Measurements from ENCODE around the gene SGCA. TPM values are rescaled to one million over a fixed set of nuclear protein-coding genes. Genes with fewer than 3 reads are reported as not detected.

Gene SGCA
- total RNA-seq, 1 donor = not detected

DNA sequence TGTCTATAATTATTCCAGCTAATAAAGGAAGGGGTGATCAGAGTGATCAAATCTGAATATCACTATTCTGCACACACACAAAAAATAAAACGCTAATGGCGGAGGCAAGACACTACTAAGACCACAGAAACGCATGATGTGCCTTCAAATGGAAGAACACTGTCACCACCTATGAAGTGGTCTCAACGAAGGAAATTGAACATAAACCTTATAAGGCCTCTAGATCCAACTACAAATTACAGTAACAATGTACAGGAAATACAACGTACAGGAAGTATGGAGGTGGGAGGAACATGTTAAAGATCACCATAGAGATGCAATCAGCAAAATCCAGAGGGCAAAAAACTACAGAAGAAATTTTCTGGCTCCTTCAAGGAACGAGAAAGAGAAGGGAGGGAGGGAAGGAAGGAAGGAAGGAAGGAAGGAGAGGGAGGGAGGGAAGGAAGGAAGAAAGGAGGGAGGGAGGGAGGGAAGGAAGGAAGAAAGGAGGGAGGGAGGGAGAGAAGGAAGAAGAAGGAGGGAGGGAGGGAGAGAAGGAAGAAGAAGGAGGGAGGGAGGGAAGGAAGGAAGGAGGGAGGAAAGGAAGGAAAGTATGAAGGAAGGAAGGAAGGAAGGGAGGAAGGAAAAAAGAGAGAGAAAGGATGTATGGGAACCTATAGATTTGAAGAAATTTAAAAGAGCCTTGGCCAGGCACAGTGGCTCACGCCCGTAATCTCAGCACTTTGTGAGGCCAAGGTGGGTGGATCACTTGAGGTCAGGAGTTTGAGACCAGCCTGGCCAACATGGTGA, 3.1 kb upstream of the SGCA start:
- Histone ChIP-seq H3K4me3 (ENCODE audit: insufficient read depth, low read length) (no peak overlapping the region), H3K79me2 (ENCODE audit: insufficient read depth, low read length) (no peaks in the 10 kb centered on the region), H3K27ac (ENCODE audit: low read depth, low read length) (no peak overlapping the region), H2AFZ (ENCODE audit: low read length) (no peak overlapping the region), H3K4me1 (ENCODE audit: insufficient read depth, low read length) (peaks cover 11% of the 10 kb centered on the region), H3K9me3 (ENCODE audit: low read depth, low read length) (no peaks in the 10 kb centered on the region), H3K27me3 (ENCODE audit: insufficient read depth, low read length) (no peaks in the 10 kb centered on the region), H4K20me1 (ENCODE audit: insufficient read depth, low read length) (no peaks in the 10 kb centered on the region), H3K36me3 (ENCODE audit: insufficient read depth, low read length) (no peaks in the 10 kb centered on the region), H3K4me2 (ENCODE audit: insufficient read depth, low read length) (no peak overlapping the region)
- TF ChIP-seq, protein P1, sequence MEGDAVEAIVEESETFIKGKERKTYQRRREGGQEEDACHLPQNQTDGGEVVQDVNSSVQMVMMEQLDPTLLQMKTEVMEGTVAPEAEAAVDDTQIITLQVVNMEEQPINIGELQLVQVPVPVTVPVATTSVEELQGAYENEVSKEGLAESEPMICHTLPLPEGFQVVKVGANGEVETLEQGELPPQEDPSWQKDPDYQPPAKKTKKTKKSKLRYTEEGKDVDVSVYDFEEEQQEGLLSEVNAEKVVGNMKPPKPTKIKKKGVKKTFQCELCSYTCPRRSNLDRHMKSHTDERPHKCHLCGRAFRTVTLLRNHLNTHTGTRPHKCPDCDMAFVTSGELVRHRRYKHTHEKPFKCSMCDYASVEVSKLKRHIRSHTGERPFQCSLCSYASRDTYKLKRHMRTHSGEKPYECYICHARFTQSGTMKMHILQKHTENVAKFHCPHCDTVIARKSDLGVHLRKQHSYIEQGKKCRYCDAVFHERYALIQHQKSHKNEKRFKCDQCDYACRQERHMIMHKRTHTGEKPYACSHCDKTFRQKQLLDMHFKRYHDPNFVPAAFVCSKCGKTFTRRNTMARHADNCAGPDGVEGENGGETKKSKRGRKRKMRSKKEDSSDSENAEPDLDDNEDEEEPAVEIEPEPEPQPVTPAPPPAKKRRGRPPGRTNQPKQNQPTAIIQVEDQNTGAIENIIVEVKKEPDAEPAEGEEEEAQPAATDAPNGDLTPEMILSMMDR (IDR thresholded peaks at IDR 0.05; ENCODE audit: extremely low read depth, low read depth, low read length) = no peak
- no peak for DNase-seq (ENCODE audit: insufficient read length, low spot score, missing footprints)

DNA sequence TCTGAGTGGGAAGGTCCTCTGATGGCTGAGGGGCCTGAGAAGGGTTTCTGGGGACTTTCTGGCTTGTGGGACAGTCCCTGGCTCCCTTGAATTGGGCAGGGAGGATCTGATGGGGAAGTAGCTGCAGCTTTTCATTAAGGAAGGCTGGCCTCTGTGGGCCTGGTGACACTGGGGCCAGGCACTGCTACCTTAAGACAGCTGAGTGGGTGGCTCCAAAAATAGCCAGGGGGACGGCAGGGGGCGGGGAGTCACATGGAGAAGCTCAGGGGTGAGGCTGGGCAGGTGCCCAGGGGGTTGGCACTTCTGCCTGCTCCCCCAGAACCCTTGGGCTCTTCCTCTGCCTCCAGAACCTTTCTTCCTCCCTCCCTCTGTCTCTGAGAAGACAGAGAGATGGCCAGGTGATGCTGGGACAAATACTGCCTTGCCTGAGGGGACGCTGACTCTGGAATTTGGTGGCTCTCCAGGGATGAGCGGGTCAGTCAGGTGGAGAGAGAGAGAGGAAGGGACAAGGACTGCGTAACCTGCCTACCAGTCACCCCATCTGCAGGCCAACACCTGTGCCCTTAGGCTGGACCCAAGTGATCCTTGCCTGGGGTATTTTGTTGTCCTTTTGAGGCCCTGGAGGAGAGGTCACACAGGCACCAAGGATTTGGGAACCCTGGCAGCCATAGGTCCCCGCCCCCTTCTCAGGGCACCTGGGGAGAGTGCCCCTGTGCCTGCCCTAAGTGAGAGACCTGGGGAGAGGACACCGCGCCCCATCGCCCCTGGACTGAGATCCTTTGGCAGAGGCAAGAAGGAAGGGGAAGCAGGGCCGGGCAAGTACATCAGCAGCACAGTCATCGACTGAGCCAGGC, 1.7 kb upstream of the SGCA start:
- DNase-seq (ENCODE audit: insufficient read length, low spot score, missing footprints) = no peak
- H3K4me1 ChIP-seq (ENCODE audit: insufficient read depth, low read length) = peaks cover 11% of the 10 kb centered on the region
- no peaks in the 10 kb centered on the region for H4K20me1 ChIP-seq (ENCODE audit: insufficient read depth, low read length)
- H3K36me3 ChIP-seq (ENCODE audit: insufficient read depth, low read length) = no peaks in the 10 kb centered on the region
- H3K9me3 ChIP-seq (ENCODE audit: low read depth, low read length) = no peaks in the 10 kb centered on the region
- TF ChIP-seq, protein P1 (IDR thresholded peaks at IDR 0.05; ENCODE audit: extremely low read depth, low read depth, low read length) = no peak
- H2AFZ ChIP-seq (ENCODE audit: low read length) = no peak overlapping the region
- H3K4me2 ChIP-seq (ENCODE audit: insufficient read depth, low read length) = no peak overlapping the region
- no peak overlapping the region for H3K27ac ChIP-seq (ENCODE audit: low read depth, low read length)
- H3K27me3 ChIP-seq (ENCODE audit: insufficient read depth, low read length) = no peaks in the 10 kb centered on the region
- no peak overlapping the region for H3K4me3 ChIP-seq (ENCODE audit: insufficient read depth, low read length)
- H3K79me2 ChIP-seq (ENCODE audit: insufficient read depth, low read length) = no peaks in the 10 kb centered on the region

DNA sequence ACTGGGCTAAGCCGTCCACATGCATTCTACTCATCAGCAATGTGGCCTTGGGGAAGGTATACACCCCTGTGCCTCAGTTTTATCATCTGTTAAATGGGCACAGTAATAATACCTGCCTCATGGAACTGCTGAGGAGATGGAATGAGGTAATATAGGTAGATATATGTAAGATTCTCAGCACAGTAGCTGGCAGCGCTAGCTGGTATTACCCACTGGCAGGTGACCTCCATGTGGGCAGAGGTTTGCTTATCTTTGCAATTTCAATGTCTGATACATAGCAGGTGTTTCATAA, 1.2 kb upstream of the SGCA start:
- Histone ChIP-seq H3K4me3 (ENCODE audit: insufficient read depth, low read length) (no peak overlapping the region), H3K79me2 (ENCODE audit: insufficient read depth, low read length) (no peaks in the 10 kb centered on the region), H3K9me3 (ENCODE audit: low read depth, low read length) (no peaks in the 10 kb centered on the region), H3K4me2 (ENCODE audit: insufficient read depth, low read length) (no peak overlapping the region), H3K4me1 (ENCODE audit: insufficient read depth, low read length) (peaks cover 11% of the 10 kb centered on the region), H3K27me3 (ENCODE audit: insufficient read depth, low read length) (no peaks in the 10 kb centered on the region), H3K27ac (ENCODE audit: low read depth, low read length) (no peak overlapping the region), H4K20me1 (ENCODE audit: insufficient read depth, low read length) (no peaks in the 10 kb centered on the region), H3K36me3 (ENCODE audit: insufficient read depth, low read length) (no peaks in the 10 kb centered on the region), H2AFZ (ENCODE audit: low read length) (no peak overlapping the region)
- DNase-seq (ENCODE audit: insufficient read length, low spot score, missing footprints) = peak; percentile 37
- TF ChIP-seq, protein P1 (IDR thresholded peaks at IDR 0.05; ENCODE audit: extremely low read depth, low read depth, low read length) = no peak

DNA sequence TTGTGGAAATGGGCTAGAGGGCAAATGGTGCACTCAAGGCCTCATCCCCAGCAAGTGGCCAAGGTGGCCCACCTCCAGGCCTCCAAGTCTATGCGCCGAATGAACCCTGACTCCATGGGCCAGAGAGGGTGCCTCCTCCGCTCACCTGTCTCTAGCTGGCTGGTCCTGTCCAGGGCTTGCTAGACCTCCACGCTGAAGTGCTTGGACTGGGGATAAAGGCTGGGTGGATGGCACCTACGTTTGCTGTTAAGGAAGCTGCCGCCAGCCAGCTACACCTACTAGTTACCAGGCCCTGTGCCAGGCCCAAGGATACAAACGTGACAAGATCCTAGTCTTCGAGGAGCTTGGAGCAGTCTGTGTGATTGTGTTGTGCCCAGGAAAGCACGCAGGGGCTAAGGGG, 739 bp upstream of the SGCA start:
- Histone ChIP-seq H3K9me3 (ENCODE audit: low read depth, low read length) (no peaks in the 10 kb centered on the region), H3K4me1 (ENCODE audit: insufficient read depth, low read length) (peaks cover 11% of the 10 kb centered on the region), H4K20me1 (ENCODE audit: insufficient read depth, low read length) (no peaks in the 10 kb centered on the region), H3K79me2 (ENCODE audit: insufficient read depth, low read length) (no peaks in the 10 kb centered on the region), H2AFZ (ENCODE audit: low read length) (no peak overlapping the region), H3K4me2 (ENCODE audit: insufficient read depth, low read length) (no peak overlapping the region), H3K36me3 (ENCODE audit: insufficient read depth, low read length) (no peaks in the 10 kb centered on the region), H3K27me3 (ENCODE audit: insufficient read depth, low read length) (no peaks in the 10 kb centered on the region), H3K27ac (ENCODE audit: low read depth, low read length) (no peak overlapping the region), H3K4me3 (ENCODE audit: insufficient read depth, low read length) (no peak overlapping the region)
- peak; percentile 48 for DNase-seq (ENCODE audit: insufficient read length, low spot score, missing footprints)
- TF ChIP-seq, protein P1 (IDR thresholded peaks at IDR 0.05; ENCODE audit: extremely low read depth, low read depth, low read length) = no peak

Data from osteoblast (primary cell).